H9 (cell line): Measurements from ENCODE around the gene ITGB3. TPM values are rescaled to one million over a fixed set of nuclear protein-coding genes. Genes with fewer than 3 reads are reported as not detected.

ENCODE experiments used
- DNase-seq: peaks from one replicate; pipeline ENCODE4 v3.0.0-alpha.2; 2017
- H2AFZ ChIP-seq: one replicate; pipeline ENCODE4 v1.6.1; 2013; ENCODE audit warnings: mild to moderate bottlenecking, low read length, control low read depth, moderate library complexity
- H2AK5ac ChIP-seq: 2 replicates; pipeline ENCODE4 v1.6.1; 2013; ENCODE audit warnings: low read length, control low read depth, mixed read lengths; ENCODE audit not compliant: insufficient read length
- H2BK120ac ChIP-seq: one replicate; pipeline ENCODE4 v1.6.1; 2013; ENCODE audit warnings: low read depth, mild to moderate bottlenecking, low read length, control low read depth, inconsistent platforms; ENCODE audit not compliant: poor library complexity, severe bottlenecking
- H2BK12ac ChIP-seq: 2 replicates; pipeline ENCODE4 v1.6.1; 2013; ENCODE audit warnings: low read length, control low read depth, mixed read lengths, low read depth; ENCODE audit not compliant: insufficient read length
- H2BK15ac ChIP-seq: 2 replicates; pipeline ENCODE4 v1.6.1; 2013; ENCODE audit warnings: low read depth, low read length, control low read depth
- H2BK20ac ChIP-seq: one replicate; pipeline ENCODE4 v1.6.1; 2013; ENCODE audit warnings: low read depth, mild to moderate bottlenecking, low read length, control low read depth, inconsistent platforms; ENCODE audit not compliant: poor library complexity, severe bottlenecking
- H2BK5ac ChIP-seq: 2 replicates; pipeline ENCODE4 v1.6.1; 2013; ENCODE audit warnings: low read length, control low read depth, mixed read lengths; ENCODE audit not compliant: insufficient read length
- H3K14ac ChIP-seq: 2 replicates; pipeline ENCODE4 v1.6.1; 2013; ENCODE audit warnings: low read length, control low read depth; ENCODE audit not compliant: insufficient read depth
- H3K18ac ChIP-seq: 2 replicates; pipeline ENCODE4 v1.6.1; 2013; ENCODE audit warnings: low read depth, mild to moderate bottlenecking, mixed read lengths, low read length, control low read depth; ENCODE audit not compliant: insufficient read length
- H3K23ac ChIP-seq: 2 replicates; pipeline ENCODE4 v1.6.1; 2013; ENCODE audit warnings: low read length, control low read depth, mixed read lengths, low read depth; ENCODE audit not compliant: insufficient read length
- H3K23me2 ChIP-seq: 2 replicates; pipeline ENCODE4 v1.6.1; 2013; ENCODE audit warnings: low read depth, mild to moderate bottlenecking, mixed read lengths, low read length, control low read depth; ENCODE audit not compliant: insufficient read length, poor library complexity, severe bottlenecking
- H3K27ac ChIP-seq: 2 replicates; pipeline ENCODE4 v1.5.1; 2013; ENCODE audit warnings: low read length, control low read depth, mixed read lengths, low read depth; ENCODE audit not compliant: insufficient read length
- H3K27me3 ChIP-seq: 2 replicates; pipeline ENCODE4 v1.6.1; 2013; ENCODE audit warnings: low read length, control low read depth, inconsistent platforms; ENCODE audit not compliant: insufficient read depth
- H3K4ac ChIP-seq: 2 replicates; pipeline ENCODE4 v1.6.1; 2013; ENCODE audit warnings: low read depth, mild to moderate bottlenecking, control low read depth, inconsistent platforms, low read length, moderate library complexity
- H3K4me1 ChIP-seq: 2 replicates; pipeline ENCODE4 v1.6.1; 2013; ENCODE audit warnings: low read length, control low read depth, inconsistent platforms; ENCODE audit not compliant: insufficient read depth
- H3K4me2 ChIP-seq: 2 replicates; pipeline ENCODE4 v1.6.1; 2013; ENCODE audit warnings: low read length, control low read depth, mixed read lengths; ENCODE audit not compliant: insufficient read length, insufficient read depth
- H3K56ac ChIP-seq: 2 replicates; pipeline ENCODE4 v1.6.1; 2013; ENCODE audit warnings: low read depth, mild to moderate bottlenecking, mixed read lengths, low read length, control low read depth; ENCODE audit not compliant: insufficient read length
- H3K79me1 ChIP-seq: 2 replicates; pipeline ENCODE4 v1.6.1; 2013; ENCODE audit warnings: low read depth, mild to moderate bottlenecking, moderate library complexity, low read length, control low read depth, inconsistent platforms; ENCODE audit not compliant: insufficient read depth, poor library complexity, severe bottlenecking
- H3K79me2 ChIP-seq: 2 replicates; pipeline ENCODE4 v1.6.1; 2013; ENCODE audit warnings: low read length, control low read depth, inconsistent platforms; ENCODE audit not compliant: insufficient read depth
- H3K9ac ChIP-seq: 2 replicates; pipeline ENCODE4 v1.6.1; 2013; ENCODE audit warnings: low read length, control low read depth, mixed read lengths; ENCODE audit not compliant: insufficient read length; ENCODE audit errors: extremely low read depth
- H3K9me3 ChIP-seq: one replicate; pipeline ENCODE4 v1.6.1; 2013; ENCODE audit warnings: low read depth, low read length, inconsistent platforms; ENCODE audit not compliant: control insufficient read depth
- H3T11ph ChIP-seq: one replicate; pipeline ENCODE4 v1.6.1; 2013; ENCODE audit warnings: mild to moderate bottlenecking, low read length, control low read depth, inconsistent platforms
- H4K20me1 ChIP-seq: one replicate; pipeline ENCODE4 v1.6.1; 2013; ENCODE audit not compliant: control insufficient read depth, insufficient read length, insufficient read depth
- H4K5ac ChIP-seq: 2 replicates; pipeline ENCODE4 v1.6.1; 2013; ENCODE audit warnings: low read depth, mild to moderate bottlenecking, mixed read lengths, low read length, control low read depth; ENCODE audit not compliant: insufficient read length
- H4K8ac ChIP-seq: replicated peaks from 2 replicates; pipeline ENCODE4 v1.6.1; 2013; ENCODE audit warnings: low read length, control low read depth, mixed read lengths, low read depth; ENCODE audit not compliant: insufficient read length
- H4K91ac ChIP-seq: 2 replicates; pipeline ENCODE4 v1.6.1; 2013; ENCODE audit warnings: low read depth, mild to moderate bottlenecking, moderate library complexity, mixed read lengths, low read length, control low read depth; ENCODE audit not compliant: insufficient read length
- H3K27ac Mint-ChIP-seq, 3 experiments: 2 replicates in 2 of 3; 3 replicates in 1 of 3; pipeline ENCODE4 v1.8.0; 2020 to 2021; ENCODE audit warnings: mixed read lengths in 3 of 3, mild to moderate bottlenecking in 1 of 3, moderate library complexity in 1 of 3
- H3K27me3 Mint-ChIP-seq: 2 replicates; pipeline ENCODE4 v1.8.0; 2021; ENCODE audit warnings: low read depth, mild to moderate bottlenecking, moderate library complexity, mixed read lengths
- H3K36me3 Mint-ChIP-seq, 3 experiments: 2 replicates in 2 of 3; 3 replicates in 1 of 3; pipeline ENCODE4 v1.8.0; 2020 to 2021; ENCODE audit warnings: low read depth in 3 of 3, mixed read lengths in 3 of 3; ENCODE audit not compliant: insufficient read depth in 1 of 3
- H3K4me1 Mint-ChIP-seq, 2 experiments: 2 replicates each; pipeline ENCODE4 v1.8.0; 2020; ENCODE audit warnings: mixed read lengths in 2 of 2
- H3K4me3 Mint-ChIP-seq, 2 experiments: 2 replicates in 1 of 2; 3 replicates in 1 of 2; pipeline ENCODE4 v1.8.0; 2020 to 2021; ENCODE audit warnings: mild to moderate bottlenecking in 2 of 2, mixed read lengths in 2 of 2, moderate library complexity in 1 of 2
- H3K9me3 Mint-ChIP-seq, 2 experiments: 2 replicates in 1 of 2; 3 replicates in 1 of 2; pipeline ENCODE4 v1.8.0; 2020; ENCODE audit warnings: mild to moderate bottlenecking in 2 of 2, mixed read lengths in 2 of 2, moderate library complexity in 1 of 2
- WGBS: extraction: QIAGEN DNeasy Blood & Tissue Kit; methylation state at CpG from one replicate; pipeline ENCODE4 v1.1.7; 2013; ENCODE audit warnings: missing lambda C conversion rate, low lambda C conversion rate, mixed read lengths; ENCODE audit not compliant: insufficient read length; ENCODE audit errors: extremely low coverage; 5-methylcytosine and 5-hydroxymethylcytosine counted together
- total RNA-seq: library from RNA; stranded (reverse); gene quantifications from 2 replicates; pipeline ENCODE4 v1.2.1, GENCODE V29; 2021
- TF ChIP-seq, protein P1 (sequence below): fragments of 200-600 bp; sonication (generic); conservative IDR thresholded peaks from 3 replicates; pipeline ENCODE4 v1.8.0; 2021; ENCODE audit warnings: antibody characterized with exemption, mild to moderate bottlenecking

Gene ITGB3
- total RNA-seq, 1 experiment from 2014 or later = not detected

DNA sequence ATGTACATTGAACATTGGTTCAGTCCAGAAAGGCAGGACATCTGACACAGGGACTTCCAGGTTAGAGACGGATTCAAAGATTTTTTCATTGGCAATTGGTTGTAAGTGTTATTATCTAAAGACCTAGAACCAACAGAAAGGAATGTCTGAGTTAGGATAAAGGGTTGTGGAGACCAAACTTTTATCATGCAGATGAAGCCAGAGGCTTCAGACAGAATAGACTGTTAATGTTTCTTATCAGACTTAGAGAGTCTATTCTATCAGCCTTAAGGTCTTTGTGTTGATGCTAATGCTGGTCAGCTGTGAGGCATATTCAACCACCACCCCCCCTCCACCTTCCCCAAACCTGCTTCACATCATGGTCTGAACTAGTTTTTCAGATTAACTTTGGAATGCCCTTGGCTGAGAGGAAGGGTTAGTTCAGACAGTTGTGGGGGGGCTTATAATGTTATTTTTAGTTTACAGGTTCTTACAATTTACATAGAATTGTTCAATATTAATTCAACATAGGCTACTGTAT, 2.1 kb upstream of the ITGB3 start:
- Histone ChIP-seq H3K4ac (no peak overlapping the region), H4K8ac (no peak overlapping the region), H3K23me2 (peaks cover 10% of the 10 kb centered on the region), H3K27me3 (peaks cover 17% of the 10 kb centered on the region; the same call in 1 of the 2 replicates), H2BK120ac (no peak overlapping the region), H3K9me3 (no peaks in the 10 kb centered on the region), H4K20me1 (no peaks in the 10 kb centered on the region), H2BK12ac (no peak overlapping the region), H3K79me2 (no peaks in the 10 kb centered on the region), H2BK20ac (no peak overlapping the region), H3K56ac (no peak overlapping the region), H2BK5ac (no peak overlapping the region), H2AK5ac (no peak overlapping the region), H3T11ph (no peak overlapping the region), H3K9ac (no peak overlapping the region), H3K18ac (no peak overlapping the region), H3K4me1 (peaks cover 6% of the 10 kb centered on the region; the same call in 1 of the 2 replicates), H4K91ac (no peak overlapping the region), H2AFZ (no peak overlapping the region), H2BK15ac (no peak overlapping the region), H3K23ac (no peak overlapping the region), H3K4me2 (no peak overlapping the region), H4K5ac (no peak overlapping the region), H3K14ac (no peak overlapping the region), H3K27ac (no peak overlapping the region), H3K79me1 (no peaks in the 10 kb centered on the region)
- no peak for DNase-seq
- TF ChIP-seq, protein P1, sequence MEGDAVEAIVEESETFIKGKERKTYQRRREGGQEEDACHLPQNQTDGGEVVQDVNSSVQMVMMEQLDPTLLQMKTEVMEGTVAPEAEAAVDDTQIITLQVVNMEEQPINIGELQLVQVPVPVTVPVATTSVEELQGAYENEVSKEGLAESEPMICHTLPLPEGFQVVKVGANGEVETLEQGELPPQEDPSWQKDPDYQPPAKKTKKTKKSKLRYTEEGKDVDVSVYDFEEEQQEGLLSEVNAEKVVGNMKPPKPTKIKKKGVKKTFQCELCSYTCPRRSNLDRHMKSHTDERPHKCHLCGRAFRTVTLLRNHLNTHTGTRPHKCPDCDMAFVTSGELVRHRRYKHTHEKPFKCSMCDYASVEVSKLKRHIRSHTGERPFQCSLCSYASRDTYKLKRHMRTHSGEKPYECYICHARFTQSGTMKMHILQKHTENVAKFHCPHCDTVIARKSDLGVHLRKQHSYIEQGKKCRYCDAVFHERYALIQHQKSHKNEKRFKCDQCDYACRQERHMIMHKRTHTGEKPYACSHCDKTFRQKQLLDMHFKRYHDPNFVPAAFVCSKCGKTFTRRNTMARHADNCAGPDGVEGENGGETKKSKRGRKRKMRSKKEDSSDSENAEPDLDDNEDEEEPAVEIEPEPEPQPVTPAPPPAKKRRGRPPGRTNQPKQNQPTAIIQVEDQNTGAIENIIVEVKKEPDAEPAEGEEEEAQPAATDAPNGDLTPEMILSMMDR = no peak
- Mint-ChIP-seq H3K36me3 (peaks cover 0 to 2% (median 0%) of the 10 kb centered on the region in 3 experiments; a peak in 2 of 7 replicates), H3K27me3 (peaks cover 41% of the 10 kb centered on the region), H3K9me3 (peaks cover 0 to 10% of the 10 kb centered on the region in 2 experiments; a peak in 3 of 5 replicates), H3K4me1 (peaks cover 29 to 31% of the 10 kb centered on the region in 2 experiments), H3K27ac (no peak overlapping the region), H3K4me3 (no peak overlapping the region)
- no CpG with 5 or more reads among the region's 1 CpG for WGBS
